GM12875 (cell line): Measurements from ENCODE around the gene FMNL2.

Source experiments
- H3K4me3 ChIP-seq: one replicate; pipeline ENCODE4 v1.5.1; 2011; ENCODE audit warnings: low read depth, low read length, control low read depth
- CTCF ChIP-seq: IDR thresholded peaks from 2 replicates; pipeline ENCODE4 v1.5.1; 2011; ENCODE audit warnings: low read depth, mild to moderate bottlenecking, control low read depth, inconsistent platforms, low read length, moderate library complexity, borderline replicate concordance; ENCODE audit not compliant: insufficient read depth

The FMNL2 gene

GRCh38 chr2:152509772-152510491, 175.0 kb downstream of the FMNL2 start:
- no peak overlapping the region for H3K4me3 ChIP-seq
- no peak for TF ChIP-seq CTCF

GRCh38 chr2:152510621-152511020, 175.6 kb downstream of the FMNL2 start:
- no peak for TF ChIP-seq CTCF
- no peak overlapping the region for H3K4me3 ChIP-seq

GRCh38 chr2:152511981-152512380, 177.0 kb downstream of the FMNL2 start:
- no peak overlapping the region for H3K4me3 ChIP-seq
- TF ChIP-seq CTCF = no peak

GRCh38 chr2:152513029-152513428, 178.1 kb downstream of the FMNL2 start:
- no peak for TF ChIP-seq CTCF
- H3K4me3 ChIP-seq = no peak overlapping the region

- TF ChIP-seq CTCF = no peak
Measured at GRCh38 chr2:152513681-152514080, 178.7 kb downstream of the FMNL2 start.

GRCh38 chr2:152518034-152518433, 183.1 kb downstream of the FMNL2 start:
- TF ChIP-seq CTCF = no peak

More at GRCh38 chr2:152513681-152514080, 178.7 kb downstream of the FMNL2 start:
- H3K4me3 ChIP-seq = no peak overlapping the region

More at GRCh38 chr2:152518034-152518433, 183.1 kb downstream of the FMNL2 start:
- no peak overlapping the region for H3K4me3 ChIP-seq
